Smooth muscle cell (in vitro differentiated cells): ENCODE data around the gene MFSD2A. TPM values are rescaled to one million over a fixed set of nuclear protein-coding genes. Genes with fewer than 3 reads are reported as not detected.

Experiments used
- DNase-seq: peaks from one replicate; lab custom pipeline; 2025; ENCODE audit not compliant: unreplicated experiment; lab: John Stamatoyannopoulos, UW
- H2AFZ ChIP-seq: fragments of 200-600 bp; sonication (generic); 2 replicates; pipeline ENCODE4 v1.6.0; 2016; ENCODE audit warnings: antibody characterized with exemption, low read depth, mild to moderate bottlenecking
- H3F3A ChIP-seq: fragments of 200-600 bp; sonication (generic); 2 replicates; pipeline ENCODE4 v1.6.0; 2017; ENCODE audit warnings: antibody characterized with exemption, low read depth
- H3K27ac ChIP-seq: fragments of 200-600 bp; sonication (generic); 2 replicates; pipeline ENCODE4 v1.5.1; 2016; ENCODE audit warnings: low read depth, mild to moderate bottlenecking
- H3K27me3 ChIP-seq: fragments of 200-600 bp; sonication (generic); 2 replicates; pipeline ENCODE4 v1.6.1; 2016; ENCODE audit warnings: low read depth, mild to moderate bottlenecking
- H3K36me3 ChIP-seq: fragments of 200-600 bp; sonication (generic); 2 replicates; pipeline ENCODE4 v1.5.1; 2016; ENCODE audit warnings: low read depth
- H3K4me1 ChIP-seq: fragments of 200-600 bp; sonication (generic); 2 replicates; pipeline ENCODE4 v1.5.1; 2016; ENCODE audit warnings: low read depth
- H3K4me2 ChIP-seq: fragments of 200-600 bp; sonication (generic); 2 replicates; pipeline ENCODE4 v1.6.0; 2016; ENCODE audit warnings: mild to moderate bottlenecking
- H3K4me3 ChIP-seq: fragments of 200-600 bp; sonication (generic); 2 replicates; pipeline ENCODE4 v1.5.1; 2016; ENCODE audit warnings: mild to moderate bottlenecking
- H3K79me2 ChIP-seq: fragments of 200-600 bp; sonication (generic); 2 replicates; pipeline ENCODE4 v1.6.0; 2016; ENCODE audit warnings: low read depth, mild to moderate bottlenecking
- H3K9ac ChIP-seq: fragments of 200-600 bp; sonication (generic); 2 replicates; pipeline ENCODE4 v1.6.0; 2016; ENCODE audit warnings: low read depth
- H3K9me3 ChIP-seq: fragments of 200-600 bp; sonication (generic); replicated peaks from 2 replicates; pipeline ENCODE4 v1.5.1; 2016; ENCODE audit warnings: low read depth
- H4K20me1 ChIP-seq: fragments of 200-600 bp; sonication (generic); 2 replicates; pipeline ENCODE4 v1.6.0; 2016; ENCODE audit warnings: low read depth
- WGBS: methylation state at CpG from one replicate; pipeline ENCODE4 v1.1.7; 2016; ENCODE audit warnings: low lambda C conversion rate; 5-methylcytosine and 5-hydroxymethylcytosine counted together
- polyA plus RNA-seq: library from polyadenylated mRNA; unstranded; fragments of >200 nt; fragmentation: Nextera tagmentation; extraction: Ambion mirVana; gene quantifications from 2 replicates; pipeline ENCODE4 v1.2.1, GENCODE V29; 2016
- total RNA-seq: library from RNA; depleted of rRNA; stranded (reverse); fragments of >200 nt; gene quantifications from 2 replicates; pipeline ENCODE4 v1.2.3, GENCODE V29; 2014
- TF ChIP-seq, protein P1 (sequence below): fragments of 200-600 bp; sonication (generic); IDR thresholded peaks from 2 replicates; pipeline ENCODE4 v1.5.1; 2017; ENCODE audit warnings: borderline replicate concordance, mild to moderate bottlenecking, antibody characterized with exemption; ENCODE audit not compliant: insufficient read depth, poor library complexity, severe bottlenecking

The MFSD2A gene
- total and polyA plus RNA-seq, 2 experiments from 2014 or later = 3.3 to 5.3 TPM

DNA sequence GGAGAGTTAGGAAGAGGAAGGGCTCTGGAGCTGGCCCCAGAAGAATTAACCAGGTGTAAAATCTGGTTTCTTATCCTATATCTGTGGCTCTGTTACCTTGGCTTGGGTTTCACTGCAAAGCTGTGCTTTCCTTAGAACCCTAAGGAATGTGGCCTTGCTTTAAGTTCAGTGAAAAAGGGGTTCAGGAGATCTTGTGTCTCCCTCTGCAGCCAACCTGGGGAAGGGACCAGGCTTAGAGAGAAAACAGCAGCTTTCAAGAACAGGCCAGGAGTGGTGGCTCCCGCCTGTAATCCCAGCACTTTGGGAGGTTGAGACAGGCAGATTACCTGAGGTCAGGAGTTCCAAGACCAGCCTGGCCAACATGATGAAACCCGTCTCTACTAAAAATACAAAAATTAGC lies 37.1 kb upstream of the MFSD2A start:
- Histone ChIP-seq H3K79me2 (no peaks in the 10 kb centered on the region), H3K9ac (no peak overlapping the region), H3K4me1 (peaks cover 6% of the 10 kb centered on the region), H3K36me3 (no peaks in the 10 kb centered on the region), H3K27me3 (peaks cover 18% of the 10 kb centered on the region), H3K9me3 (no peaks in the 10 kb centered on the region), H3F3A (no peaks in the 10 kb centered on the region), H2AFZ (no peak overlapping the region), H3K4me2 (no peak overlapping the region), H4K20me1 (no peaks in the 10 kb centered on the region), H3K4me3 (no peak overlapping the region), H3K27ac (no peak overlapping the region)
- TF ChIP-seq, protein P1, sequence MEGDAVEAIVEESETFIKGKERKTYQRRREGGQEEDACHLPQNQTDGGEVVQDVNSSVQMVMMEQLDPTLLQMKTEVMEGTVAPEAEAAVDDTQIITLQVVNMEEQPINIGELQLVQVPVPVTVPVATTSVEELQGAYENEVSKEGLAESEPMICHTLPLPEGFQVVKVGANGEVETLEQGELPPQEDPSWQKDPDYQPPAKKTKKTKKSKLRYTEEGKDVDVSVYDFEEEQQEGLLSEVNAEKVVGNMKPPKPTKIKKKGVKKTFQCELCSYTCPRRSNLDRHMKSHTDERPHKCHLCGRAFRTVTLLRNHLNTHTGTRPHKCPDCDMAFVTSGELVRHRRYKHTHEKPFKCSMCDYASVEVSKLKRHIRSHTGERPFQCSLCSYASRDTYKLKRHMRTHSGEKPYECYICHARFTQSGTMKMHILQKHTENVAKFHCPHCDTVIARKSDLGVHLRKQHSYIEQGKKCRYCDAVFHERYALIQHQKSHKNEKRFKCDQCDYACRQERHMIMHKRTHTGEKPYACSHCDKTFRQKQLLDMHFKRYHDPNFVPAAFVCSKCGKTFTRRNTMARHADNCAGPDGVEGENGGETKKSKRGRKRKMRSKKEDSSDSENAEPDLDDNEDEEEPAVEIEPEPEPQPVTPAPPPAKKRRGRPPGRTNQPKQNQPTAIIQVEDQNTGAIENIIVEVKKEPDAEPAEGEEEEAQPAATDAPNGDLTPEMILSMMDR = no peak
- no peak for DNase-seq
- 89% methylated on average over 2 of the region's 2 CpGs for WGBS

DNA sequence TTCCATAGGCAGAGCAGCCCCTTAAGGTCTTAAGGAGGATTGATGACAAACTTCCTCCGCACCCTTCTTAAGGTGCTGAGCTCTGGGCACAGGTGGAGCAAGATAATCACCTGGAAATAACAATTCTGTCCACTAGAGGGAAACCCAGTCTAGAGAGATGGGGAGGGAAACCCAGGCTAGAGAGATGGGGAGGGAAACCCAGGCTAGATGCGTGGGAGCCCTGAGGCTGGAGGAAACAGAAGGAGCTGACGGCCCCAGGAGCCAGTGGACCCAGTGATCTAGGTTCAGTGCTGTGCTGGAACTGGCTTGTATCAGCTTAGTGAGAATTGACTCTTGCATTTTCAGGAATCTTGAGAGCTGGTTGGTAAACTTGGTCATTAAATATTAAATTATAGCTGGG lies 35.4 kb upstream of the MFSD2A start:
- 36% methylated on average over 3 of the region's 3 CpGs for WGBS
- no peak overlapping the region for H3K27ac ChIP-seq

DNA sequence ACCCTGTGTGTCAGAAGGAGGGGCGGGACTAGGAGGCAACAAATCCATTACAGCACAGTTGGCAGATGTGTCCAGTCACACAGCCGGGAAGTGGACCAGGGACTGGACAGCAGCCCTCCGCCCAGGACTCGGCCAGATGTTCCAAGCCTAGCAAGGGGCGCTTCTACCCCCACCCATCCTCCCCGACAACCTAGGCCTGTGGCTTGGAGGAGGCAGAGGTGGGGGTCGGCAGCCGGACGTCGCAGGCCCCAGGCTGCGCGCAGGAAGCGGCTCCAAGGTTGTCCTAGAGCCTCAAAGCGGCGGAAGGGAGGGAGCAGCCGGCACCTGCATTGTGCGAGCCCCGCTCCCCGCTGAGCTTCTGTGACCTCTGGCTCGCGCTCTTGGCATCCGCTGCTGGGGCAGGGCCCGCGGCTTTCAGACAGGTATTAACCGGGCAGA lies 32.7 kb upstream of the MFSD2A start:
- Histone ChIP-seq H3K27me3 (peaks cover 28% of the 10 kb centered on the region), H3K36me3 (no peaks in the 10 kb centered on the region), H3K79me2 (no peaks in the 10 kb centered on the region), H3F3A (no peaks in the 10 kb centered on the region), H3K4me2 (no peak overlapping the region), H3K4me3 (no peak overlapping the region), H3K27ac (no peak overlapping the region), H2AFZ (no peak overlapping the region), H4K20me1 (no peaks in the 10 kb centered on the region), H3K9ac (no peak overlapping the region), H3K9me3 (no peaks in the 10 kb centered on the region), H3K4me1 (peaks cover 6% of the 10 kb centered on the region)
- TF ChIP-seq, protein P1 = no peak
- WGBS = 20% methylated on average over 25 of the region's 25 CpGs
- DNase-seq = no peak

More for the DNA sequence above, 35.4 kb upstream of the MFSD2A start:
- Histone ChIP-seq H3K4me2 (no peak overlapping the region), H2AFZ (no peak overlapping the region), H3K36me3 (no peaks in the 10 kb centered on the region), H3K27me3 (peaks cover 27% of the 10 kb centered on the region), H3K4me1 (peaks cover 6% of the 10 kb centered on the region), H3K79me2 (no peaks in the 10 kb centered on the region), H3F3A (no peaks in the 10 kb centered on the region), H4K20me1 (no peaks in the 10 kb centered on the region), H3K9ac (no peak overlapping the region), H3K9me3 (no peaks in the 10 kb centered on the region), H3K4me3 (no peak overlapping the region)
- no peak for DNase-seq
- TF ChIP-seq, protein P1 = peak; percentile 65

DNA sequence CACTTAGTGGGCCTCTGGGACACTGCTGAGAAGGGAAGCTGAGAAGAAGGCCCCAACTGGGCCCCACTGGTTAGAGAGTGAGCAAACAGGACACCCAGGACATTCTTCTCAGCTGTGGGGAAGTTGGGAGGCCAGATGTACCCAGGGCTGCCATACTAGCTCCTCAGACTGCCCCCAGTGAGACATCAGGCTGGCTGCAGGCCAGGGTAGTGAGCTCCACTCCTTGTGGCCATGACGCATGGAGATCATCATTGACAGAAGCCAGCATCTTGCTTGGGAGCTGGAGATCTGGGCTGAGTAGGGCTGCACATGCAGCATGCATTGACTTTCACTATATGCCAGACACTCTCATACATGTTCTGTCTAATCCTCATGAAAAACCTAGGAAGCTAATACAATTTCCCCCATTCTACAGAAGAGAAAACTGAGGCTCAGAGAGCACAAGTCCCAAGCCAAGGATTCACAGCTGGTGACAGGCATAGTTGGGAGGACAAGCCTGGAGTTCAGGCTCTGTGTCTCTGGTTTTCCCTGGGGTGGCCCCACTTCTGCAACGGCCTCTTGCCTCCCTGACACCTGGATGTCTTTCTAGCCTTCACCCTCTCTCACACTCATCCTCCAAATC lies 29.1 kb upstream of the MFSD2A start:
- no peaks in the 10 kb centered on the region for H3K36me3 ChIP-seq
- peaks cover 6% of the 10 kb centered on the region for H3K4me1 ChIP-seq
- no peak overlapping the region for H3K9ac ChIP-seq
- H3F3A ChIP-seq = no peaks in the 10 kb centered on the region
- no peak for DNase-seq
- H4K20me1 ChIP-seq = no peaks in the 10 kb centered on the region
- H2AFZ ChIP-seq = no peak overlapping the region
- TF ChIP-seq, protein P1 = no peak
- H3K27me3 ChIP-seq = peaks cover 28% of the 10 kb centered on the region
- no peak overlapping the region for H3K4me3 ChIP-seq
- 71% methylated on average over 2 of the region's 2 CpGs for WGBS
- H3K79me2 ChIP-seq = no peaks in the 10 kb centered on the region
- H3K4me2 ChIP-seq = no peak overlapping the region
- no peaks in the 10 kb centered on the region for H3K9me3 ChIP-seq
- H3K27ac ChIP-seq = no peak overlapping the region
